GM18502 (cell line): Measurements from ENCODE around the gene KCNAB1.

Source experiments
- ATAC-seq: cut with Tn5 transposase; IDR thresholded peaks from one replicate; pipeline ENCODE4 v1.9.1; 2021; ENCODE audit warnings: mild to moderate bottlenecking; ENCODE audit not compliant: unreplicated experiment, poor library complexity

KCNAB1 gene

DNA sequence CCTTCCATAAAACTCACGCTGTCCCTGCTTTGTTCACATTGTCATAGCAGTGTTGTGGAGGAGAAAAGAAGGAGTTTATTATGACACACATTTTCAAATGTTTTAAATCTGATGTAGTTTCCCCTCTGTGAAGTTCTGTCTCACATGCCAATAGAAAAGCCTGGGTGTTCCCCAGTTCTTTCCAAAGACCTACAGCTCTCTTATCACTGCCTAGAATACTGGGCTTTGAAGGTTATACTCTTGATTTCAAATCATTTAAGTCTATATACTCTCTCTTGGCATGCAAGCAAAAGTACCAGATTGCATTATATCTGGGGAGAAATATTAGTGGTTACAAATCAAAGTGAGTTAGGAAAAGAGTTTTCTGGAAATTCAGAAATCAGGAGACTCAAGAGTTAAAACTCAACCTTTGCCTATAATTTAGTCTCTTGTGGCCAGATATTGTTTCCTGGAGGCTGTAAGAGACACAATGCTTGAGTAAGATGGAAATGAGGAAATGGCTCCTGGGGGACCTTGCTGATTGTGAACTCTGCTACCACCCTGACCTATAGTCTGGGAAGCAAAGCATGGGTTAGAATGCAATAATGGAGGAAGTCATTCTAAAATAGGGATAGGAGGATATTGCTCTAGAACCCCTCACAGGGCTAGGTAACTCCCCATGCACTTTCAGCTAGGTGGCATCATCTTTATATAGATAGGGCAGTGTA lies 182.8 kb downstream of the KCNAB1 start:
- ATAC-seq: no peak

DNA sequence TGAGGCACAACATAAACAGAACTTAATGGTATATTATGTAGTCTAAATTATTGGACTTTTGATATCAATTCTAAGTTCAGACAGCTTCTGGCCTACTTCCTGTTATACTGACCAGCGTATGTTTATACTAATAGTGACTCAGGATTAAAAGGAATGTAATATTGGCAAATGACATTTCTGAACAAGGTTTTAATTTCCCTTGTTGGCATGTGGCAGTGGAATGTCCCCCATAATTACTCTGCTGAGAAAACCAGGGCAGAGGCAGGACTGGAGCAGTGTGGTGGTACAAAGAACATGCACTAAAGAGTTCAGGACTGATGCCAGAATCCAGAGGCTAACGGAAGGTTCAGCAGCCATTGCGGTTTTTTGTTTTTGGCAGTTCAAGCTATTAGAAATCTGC lies 184.0 kb downstream of the KCNAB1 start:
- ATAC-seq: no peak

DNA sequence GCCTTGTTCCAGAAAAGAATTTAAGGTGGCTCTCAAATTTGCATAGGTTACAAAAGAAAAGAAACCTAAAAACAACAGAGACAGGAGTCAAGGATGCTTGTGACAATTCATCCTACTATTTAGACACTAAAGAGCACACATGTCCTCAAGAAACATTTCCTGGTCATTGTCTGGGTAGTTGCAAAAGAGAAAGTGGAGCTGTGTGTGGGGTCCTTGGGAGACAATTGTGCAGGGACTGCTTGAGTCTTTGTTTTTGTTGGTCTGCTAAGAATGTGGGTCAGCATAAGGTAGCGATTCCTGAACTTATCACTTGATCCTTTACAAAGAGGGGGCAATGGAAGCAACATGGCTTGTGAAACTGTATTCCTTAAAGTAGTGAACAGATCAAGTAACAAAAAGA lies 185.3 kb downstream of the KCNAB1 start:
- ATAC-seq: no peak

DNA sequence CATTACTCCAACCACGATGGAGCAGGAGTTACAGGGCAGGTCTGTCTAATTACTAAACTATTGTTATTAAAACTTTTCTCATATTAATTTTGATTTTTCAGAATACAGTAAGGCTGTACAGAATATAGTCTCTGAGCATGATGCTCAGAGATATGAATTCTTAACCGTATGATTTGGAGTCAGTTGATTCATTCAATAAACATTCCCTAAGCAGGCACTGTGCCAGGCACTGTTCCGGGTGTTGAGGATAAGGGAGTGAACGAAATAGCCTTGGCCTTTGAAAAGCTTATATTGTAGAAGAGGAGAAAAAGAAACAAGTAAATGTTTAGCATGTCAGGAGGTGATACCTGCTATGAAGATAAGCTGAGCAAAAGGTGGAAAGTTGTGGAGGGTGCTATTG lies 187.3 kb downstream of the KCNAB1 start:
- no peak for ATAC-seq

DNA sequence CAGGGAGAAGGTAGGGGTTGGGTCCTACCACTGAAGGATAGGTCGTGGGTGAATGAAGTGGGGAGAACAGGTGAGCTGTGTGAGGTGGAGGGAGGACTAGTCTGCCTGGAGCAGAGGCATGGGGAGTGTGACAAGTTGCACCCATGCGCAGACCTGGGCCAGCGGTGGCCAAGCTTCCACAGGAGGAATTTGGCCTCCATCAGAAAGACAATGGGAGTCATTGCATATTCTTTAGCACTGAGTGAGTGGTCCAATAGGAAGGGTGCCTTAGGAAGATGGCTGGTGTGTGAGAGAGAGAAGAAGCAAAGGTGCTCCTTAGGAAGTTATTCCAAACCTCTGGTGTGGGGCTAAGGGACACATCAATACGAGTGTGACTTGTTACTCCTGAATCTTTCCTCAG lies 191.1 kb downstream of the KCNAB1 start:
- no peak for ATAC-seq

DNA sequence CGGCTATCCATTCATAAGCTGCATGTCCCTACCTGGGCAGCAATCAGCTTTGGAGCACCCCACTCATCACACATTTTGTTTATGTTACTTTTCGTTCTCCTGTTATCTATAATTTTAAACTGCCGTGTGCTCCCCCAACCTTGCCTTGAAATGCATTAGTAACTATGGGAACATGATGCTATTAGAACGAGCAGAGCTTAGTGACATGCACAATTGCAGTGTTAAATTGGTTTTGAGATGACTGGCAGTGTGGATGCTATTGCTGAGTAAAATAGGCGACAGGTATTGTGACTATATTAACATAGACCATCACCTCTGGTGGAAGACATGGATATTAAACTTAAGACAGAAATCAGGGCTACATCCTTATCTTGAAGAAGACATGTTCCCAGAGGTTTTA lies 191.6 kb downstream of the KCNAB1 start:
- no peak for ATAC-seq

DNA sequence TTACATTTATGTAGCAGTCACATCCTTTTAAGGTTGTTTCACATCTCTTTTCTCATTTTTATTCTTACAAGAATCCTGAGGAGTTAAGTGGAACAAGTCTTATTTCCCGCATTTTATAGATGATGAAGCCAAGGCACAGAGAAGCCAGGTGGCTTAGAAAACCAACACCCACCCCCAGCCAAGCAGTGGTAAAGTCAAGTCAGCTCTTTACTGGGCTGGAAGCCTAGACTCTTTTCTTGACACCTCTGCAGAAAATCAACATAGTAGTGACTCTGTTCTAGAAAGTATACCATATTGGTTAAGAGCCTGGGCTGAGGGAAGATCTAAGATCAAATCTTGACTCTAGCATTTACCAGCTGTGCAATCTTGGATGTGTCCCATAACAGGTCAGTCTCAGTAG lies 195.7 kb downstream of the KCNAB1 start:
- no peak for ATAC-seq

DNA sequence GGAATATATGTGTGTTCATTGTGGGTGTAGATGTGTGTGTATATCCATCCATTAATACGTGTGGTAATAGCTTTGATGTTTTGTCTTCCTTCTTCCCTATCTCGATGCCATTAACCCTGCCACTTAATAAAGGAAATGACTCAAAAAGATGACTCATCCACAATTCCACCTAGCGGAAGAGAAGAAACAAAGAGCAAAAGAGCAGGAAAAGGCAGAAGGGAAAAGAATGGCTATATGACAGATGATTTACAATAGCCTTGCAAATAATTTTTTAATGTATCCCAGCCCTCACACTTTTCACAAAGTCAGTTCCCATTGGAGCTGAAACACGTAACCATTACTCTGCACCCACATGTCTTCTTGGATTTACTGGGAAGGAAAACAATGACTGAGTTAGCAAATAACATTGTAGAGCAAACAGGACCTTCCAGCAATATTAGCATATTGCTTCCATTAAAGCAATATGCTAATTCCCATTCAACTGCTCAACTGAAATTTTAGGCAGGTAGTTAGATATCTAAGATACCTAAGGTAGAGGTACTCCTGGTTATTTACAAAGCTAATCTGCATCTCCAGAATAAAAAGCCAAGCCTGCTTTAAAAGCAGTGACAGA lies 197.2 kb downstream of the KCNAB1 start:
- ATAC-seq: no peak

DNA sequence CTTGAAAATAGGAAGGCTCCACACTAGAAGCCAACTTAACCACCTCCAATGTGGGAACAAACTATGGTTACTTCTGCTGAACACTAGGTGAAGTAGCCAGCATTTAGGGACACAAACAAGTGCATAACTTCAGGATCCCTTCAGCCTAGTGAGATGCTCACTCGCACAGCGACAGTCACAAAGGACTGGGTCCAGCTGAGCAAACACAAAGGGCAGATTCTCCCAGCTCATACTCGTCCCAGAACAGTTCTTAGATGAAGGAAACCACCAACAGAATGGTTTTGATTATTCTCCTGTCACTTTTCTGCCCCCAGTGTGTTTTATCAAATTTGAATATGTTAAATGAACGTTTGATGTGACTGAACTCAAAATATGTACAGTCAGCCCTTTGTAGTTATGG lies 201.6 kb downstream of the KCNAB1 start:
- no peak for ATAC-seq

DNA sequence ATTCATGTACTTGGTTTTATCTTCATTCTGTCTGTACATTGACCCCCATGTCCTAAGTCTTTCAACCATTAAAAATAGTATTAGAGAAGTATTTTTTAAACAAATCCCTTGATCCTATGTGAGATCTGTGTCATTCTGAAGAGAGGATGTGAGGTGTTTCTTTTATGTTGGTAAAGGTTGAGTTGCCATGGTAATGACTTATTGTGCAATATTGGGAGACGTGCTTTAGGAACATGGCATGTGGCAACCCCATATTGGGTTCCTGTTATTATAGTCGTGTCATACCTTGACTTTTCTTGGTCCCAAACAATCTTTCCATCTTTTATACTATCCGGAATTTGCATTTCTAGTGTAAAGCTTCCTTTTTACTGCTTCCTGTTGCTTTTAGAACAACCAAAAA lies 203.1 kb downstream of the KCNAB1 start:
- ATAC-seq: no peak

DNA sequence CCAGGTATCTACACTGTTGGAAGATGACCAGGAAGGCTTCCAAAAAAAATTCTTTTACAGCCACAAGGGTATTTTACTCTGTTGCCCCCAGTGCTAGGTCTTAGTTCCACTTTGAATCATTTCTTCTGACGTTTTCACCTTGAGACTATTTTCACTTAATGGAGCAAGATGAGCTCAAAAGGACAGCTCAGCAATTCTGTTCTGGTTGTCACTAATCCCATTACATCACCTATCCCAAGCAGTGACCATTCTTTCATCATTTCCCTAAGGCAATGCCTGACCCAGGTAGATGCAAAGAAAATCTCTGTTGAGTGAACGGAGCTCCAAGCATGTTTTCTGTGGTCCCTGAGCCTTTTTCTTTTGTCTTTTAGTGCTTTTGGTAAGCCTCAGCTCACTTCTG lies 210.0 kb downstream of the KCNAB1 start:
- ATAC-seq: no peak

DNA sequence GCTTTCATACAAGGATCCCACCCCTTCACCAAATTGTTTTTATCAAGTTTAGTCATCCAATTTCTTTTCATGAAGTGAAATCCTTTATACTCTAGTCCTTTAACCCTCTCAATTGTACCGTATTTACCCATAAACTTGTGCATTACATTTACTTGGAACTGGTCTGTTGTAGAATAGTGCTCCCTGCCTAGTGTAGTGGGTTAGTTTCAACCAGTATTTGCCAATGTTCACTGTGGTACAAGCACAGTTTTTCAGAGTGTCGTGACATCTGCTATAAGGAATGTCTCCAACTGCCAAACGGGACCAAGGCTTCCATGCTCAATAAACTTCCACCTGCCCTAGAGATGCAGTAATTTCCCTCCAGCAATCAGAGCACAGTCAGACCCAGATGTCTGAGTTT lies 211.9 kb downstream of the KCNAB1 start:
- no peak for ATAC-seq

DNA sequence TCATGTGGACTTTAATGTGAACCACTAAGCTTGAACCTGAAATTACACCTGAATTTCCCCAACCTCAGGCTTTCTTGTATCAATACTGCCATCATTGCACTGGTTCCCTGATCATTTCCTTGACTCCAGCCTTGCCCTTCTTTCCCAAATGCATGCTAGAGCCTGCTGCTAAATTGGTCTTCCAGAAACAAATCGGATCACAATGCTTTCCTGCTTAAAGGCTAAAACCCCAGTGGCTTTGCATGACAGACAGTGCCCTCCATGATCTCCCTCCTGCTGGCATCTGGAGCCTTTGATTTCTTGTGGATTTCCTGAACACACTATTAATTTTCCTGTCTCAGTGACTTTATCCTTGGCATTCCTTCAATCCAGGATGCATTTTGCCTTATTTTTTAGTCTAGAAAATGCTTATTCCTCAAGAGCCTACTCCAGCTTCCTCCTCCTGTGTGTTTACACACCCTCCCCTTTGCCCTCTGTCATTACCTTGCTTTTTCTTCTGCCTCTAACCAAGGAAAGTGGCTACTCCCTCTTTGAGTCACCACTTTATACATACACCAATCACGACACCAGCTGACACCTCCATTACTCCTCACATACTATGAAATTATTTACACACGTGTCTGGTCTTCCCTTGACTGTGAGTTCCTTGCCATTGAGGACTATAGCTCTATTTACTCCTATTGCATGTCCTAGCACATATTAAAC lies 214.6 kb downstream of the KCNAB1 start:
- no peak for ATAC-seq

DNA sequence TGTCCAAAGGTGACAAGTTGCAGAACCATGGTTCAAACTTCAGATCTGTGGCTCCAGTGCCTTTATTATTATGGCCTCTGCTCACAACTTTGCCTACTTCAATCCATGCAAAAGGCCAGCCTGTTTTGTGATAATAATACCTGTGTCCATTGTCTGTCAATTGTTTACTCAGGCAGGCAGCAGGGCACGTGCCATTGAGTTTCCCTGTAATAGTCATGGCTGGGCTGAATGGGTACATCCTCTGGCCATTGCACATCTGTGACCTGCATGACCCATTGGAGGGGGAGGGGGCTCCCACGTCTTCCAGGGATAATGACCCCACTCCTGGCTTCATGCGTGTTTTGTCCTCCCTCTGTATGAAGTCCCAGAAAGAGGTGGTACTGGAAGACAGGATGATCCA lies 219.1 kb downstream of the KCNAB1 start:
- ATAC-seq: no peak

DNA sequence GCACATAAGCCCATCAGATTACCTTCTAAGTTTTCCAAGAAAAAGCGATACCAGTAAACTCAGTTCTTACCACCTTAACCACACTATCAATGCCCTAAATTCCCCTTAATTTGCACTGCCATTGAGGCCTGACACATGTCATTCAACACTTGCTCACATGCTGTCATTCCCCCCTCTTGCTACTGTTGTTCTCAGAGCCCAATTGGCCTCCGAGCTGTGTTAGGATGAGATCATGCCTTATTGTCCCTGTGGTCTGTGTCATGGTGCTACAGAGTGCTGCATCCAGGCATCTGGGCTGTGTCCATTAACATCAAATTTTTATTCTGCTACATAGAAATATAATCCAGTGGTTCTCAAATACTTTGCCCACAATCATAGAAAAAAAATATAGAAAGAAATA lies 221.0 kb downstream of the KCNAB1 start:
- ATAC-seq: no peak

DNA sequence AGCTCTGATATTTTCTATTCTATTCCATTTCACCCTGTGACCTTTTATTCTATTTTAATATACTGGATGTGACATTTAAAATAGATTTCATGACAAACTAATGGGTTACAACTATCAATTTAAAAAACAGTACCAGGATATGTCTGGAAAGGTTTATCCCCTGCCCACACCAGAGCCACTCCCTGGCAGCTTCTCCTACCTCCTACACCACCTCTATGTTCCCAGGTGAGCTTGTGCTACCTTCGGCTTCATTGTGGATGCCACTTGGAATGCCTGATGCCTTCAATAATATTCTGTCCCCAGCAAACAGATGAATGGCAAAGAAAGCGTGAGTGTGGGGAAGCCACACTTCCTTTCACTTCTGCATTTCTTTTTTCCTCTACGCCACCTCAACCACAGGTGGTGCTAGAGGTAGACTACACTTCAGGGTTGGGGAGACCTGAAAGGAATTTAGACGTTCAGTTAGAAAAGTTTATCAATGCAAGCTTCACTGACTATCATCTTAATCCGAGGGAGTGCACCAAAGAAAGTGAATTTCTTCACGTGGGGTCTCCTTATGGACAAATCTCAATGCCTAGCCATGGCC lies 221.5 kb downstream of the KCNAB1 start:
- ATAC-seq: peak; percentile 99

DNA sequence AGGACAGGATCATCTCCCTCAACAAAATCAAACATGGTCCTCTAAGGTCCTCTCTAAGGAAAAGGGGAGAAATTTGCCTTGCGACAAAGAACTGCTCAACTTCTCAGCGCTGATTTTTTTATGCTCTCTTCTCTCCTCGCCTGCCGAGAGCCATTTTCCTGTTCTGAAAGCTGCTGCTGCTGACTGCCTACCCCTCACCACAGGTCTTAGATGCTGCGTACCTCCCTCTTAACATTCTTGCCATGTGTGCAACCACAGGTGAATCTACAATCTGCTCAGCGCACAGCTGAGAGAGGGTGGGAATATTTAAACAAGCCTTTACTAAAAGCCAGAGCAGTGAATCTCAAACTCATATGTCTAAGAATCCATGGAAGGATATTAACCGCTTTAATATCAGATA lies 223.8 kb downstream of the KCNAB1 start:
- no peak for ATAC-seq

DNA sequence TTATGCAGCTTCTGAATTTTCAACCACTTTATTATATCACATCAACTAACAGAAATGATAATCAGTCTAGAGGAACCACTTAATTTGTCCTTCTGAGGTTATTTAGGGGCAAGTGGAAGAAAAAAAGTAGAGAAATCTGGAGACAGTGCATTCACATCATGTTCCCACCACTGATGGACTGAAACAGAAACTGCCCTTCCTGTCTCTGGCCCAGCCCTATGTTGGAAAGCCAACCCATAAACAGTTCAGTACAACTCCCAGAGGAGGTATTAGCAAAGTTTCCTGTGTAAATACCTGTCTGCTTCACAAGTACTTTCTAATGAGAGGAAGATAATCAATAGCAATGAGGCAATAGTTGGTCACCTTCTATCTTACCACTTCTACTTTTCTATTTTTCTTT lies 228.7 kb downstream of the KCNAB1 start:
- ATAC-seq: no peak

DNA sequence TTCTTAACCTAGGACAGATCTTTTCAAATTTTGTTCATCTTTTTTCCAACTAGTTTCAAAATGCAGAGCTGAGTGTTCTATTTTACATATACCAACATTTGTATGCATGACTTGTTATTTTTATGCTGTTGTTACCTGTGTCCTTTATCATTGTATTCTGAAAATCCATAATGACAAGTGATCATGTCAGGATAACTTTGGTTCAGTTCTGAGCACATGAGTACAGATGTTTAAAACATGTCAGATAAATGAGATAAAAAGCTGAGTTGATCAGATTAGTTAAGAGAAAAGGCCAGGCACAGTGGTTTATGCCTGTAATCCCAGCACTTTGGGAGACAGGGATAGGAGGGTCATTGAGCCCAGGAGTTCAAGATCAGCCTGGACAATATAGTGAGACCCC lies 229.6 kb downstream of the KCNAB1 start:
- ATAC-seq: no peak

DNA sequence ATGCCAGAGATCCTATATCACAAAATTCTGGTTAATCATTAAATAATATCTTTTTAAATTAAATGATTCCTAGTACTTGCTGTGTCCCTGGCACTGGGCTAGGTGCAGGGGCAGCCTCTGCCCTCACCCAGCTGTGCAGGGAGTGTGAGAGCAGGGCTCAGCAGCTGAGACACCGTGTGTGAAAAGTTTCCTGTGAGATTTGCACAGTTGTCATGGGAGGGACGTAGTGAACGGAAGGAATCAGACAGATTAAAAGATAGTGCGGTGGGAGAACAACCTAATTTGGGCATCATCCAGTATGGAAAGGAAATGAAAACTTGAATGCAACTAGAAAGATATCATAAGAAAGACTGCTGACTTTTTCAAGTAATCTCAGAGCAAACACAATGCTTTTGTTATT lies 230.4 kb downstream of the KCNAB1 start:
- no peak for ATAC-seq

DNA sequence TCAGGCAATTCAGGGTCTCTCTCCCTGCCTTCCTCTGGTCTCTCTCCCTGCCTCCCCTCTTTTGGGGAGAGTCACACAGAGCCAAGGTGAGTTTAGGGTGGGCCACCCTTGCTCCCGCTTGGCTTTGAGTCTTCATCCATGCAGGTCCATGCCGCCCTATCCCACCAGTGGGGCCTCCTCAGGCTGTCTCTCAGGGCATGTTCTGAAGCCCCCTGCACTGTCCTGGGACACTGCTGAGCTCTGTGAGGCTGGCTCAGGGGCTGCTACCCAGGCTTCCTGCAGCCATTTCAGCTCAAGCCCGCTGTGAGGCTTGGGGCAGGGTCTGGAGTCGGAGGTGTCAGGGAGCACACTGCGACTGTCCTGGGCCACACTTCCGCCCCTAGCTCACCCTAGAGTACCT lies 231.4 kb downstream of the KCNAB1 start:
- no peak for ATAC-seq
